ENCODE results near the gene CCNF.

- TF ChIP-seq, protein P1, sequence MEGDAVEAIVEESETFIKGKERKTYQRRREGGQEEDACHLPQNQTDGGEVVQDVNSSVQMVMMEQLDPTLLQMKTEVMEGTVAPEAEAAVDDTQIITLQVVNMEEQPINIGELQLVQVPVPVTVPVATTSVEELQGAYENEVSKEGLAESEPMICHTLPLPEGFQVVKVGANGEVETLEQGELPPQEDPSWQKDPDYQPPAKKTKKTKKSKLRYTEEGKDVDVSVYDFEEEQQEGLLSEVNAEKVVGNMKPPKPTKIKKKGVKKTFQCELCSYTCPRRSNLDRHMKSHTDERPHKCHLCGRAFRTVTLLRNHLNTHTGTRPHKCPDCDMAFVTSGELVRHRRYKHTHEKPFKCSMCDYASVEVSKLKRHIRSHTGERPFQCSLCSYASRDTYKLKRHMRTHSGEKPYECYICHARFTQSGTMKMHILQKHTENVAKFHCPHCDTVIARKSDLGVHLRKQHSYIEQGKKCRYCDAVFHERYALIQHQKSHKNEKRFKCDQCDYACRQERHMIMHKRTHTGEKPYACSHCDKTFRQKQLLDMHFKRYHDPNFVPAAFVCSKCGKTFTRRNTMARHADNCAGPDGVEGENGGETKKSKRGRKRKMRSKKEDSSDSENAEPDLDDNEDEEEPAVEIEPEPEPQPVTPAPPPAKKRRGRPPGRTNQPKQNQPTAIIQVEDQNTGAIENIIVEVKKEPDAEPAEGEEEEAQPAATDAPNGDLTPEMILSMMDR (IDR thresholded peaks at IDR 0.05): no peak
- no peak for TF ChIP-seq POLR2A (IDR thresholded peaks at IDR 0.05)
Observed at GRCh38 chr16:2457946-2458345, 28.7 kb downstream of the CCNF start.

Measured in heart left ventricle (tissue), 13 donors.